ENCODE measurements around the gene BRS3.

BRS3 gene

GRCh38 chrX:136538811-136539210, 51.1 kb downstream of the BRS3 start:
- DNase-seq (ENCODE audit: low read depth): no peak
- TF ChIP-seq, protein P1, sequence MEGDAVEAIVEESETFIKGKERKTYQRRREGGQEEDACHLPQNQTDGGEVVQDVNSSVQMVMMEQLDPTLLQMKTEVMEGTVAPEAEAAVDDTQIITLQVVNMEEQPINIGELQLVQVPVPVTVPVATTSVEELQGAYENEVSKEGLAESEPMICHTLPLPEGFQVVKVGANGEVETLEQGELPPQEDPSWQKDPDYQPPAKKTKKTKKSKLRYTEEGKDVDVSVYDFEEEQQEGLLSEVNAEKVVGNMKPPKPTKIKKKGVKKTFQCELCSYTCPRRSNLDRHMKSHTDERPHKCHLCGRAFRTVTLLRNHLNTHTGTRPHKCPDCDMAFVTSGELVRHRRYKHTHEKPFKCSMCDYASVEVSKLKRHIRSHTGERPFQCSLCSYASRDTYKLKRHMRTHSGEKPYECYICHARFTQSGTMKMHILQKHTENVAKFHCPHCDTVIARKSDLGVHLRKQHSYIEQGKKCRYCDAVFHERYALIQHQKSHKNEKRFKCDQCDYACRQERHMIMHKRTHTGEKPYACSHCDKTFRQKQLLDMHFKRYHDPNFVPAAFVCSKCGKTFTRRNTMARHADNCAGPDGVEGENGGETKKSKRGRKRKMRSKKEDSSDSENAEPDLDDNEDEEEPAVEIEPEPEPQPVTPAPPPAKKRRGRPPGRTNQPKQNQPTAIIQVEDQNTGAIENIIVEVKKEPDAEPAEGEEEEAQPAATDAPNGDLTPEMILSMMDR (IDR thresholded peaks at IDR 0.05; ENCODE audit: low read depth, low read length): no peak
- TF ChIP-seq MYC (IDR thresholded peaks at IDR 0.05; ENCODE audit: low read depth, low read length) (no peak), POLR2A (IDR thresholded peaks at IDR 0.05; ENCODE audit: extremely low read depth, insufficient read length) (no peak), MAX (IDR thresholded peaks at IDR 0.05; ENCODE audit: low read depth, low read length) (no peak)
- H3K4me3 ChIP-seq (ENCODE audit: low read depth, low read length): no peak overlapping the region

DNA sequence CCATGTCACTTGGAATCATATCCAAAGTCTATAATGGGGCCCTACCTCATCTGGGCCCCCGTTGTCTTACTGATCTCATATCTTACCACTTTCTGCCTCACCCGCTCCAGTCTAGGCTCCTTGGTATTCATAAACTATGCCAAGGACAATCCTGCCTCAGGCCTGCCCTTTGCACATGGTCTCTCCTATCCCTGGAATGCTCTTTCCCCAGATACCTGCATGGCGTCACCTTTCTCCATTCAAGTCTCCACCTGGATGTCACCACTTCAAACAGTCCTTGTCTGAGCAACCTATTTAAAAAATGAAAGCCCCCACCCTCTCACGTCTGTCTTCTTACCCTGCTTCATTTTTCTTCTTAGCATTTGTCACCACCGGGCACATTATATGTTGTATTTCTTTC, 52.5 kb downstream of the BRS3 start:
- DNase-seq (ENCODE audit: low read depth): no peak
- no peak overlapping the region for H3K4me3 ChIP-seq (ENCODE audit: low read depth, low read length)
- TF ChIP-seq MAX (IDR thresholded peaks at IDR 0.05; ENCODE audit: low read depth, low read length) (no peak), POLR2A (IDR thresholded peaks at IDR 0.05; ENCODE audit: extremely low read depth, insufficient read length) (no peak), MYC (IDR thresholded peaks at IDR 0.05; ENCODE audit: low read depth, low read length) (no peak)
- TF ChIP-seq, protein P1 (IDR thresholded peaks at IDR 0.05; ENCODE audit: low read depth, low read length): no peak

DNA sequence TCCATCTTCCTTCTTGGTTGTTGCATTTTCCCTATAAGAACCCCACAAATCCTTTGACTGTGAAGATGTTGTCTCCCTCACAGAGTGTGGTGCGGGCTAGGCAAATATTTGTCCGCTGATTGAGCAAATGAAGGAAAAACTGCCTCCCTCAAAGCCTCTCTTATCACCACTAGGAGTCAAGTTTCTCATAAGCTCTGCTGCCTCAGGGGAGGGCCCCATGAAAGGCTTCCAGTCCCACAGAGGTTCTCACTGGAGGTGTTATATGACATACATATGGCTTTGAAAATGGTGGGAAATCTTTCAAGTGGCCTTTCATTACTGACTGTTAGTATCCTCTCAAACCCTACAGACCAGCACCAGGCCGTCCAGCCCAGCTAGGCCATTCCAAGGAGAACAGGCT, 53.5 kb downstream of the BRS3 start:
- no peak overlapping the region for H3K4me3 ChIP-seq (ENCODE audit: low read depth, low read length)
- TF ChIP-seq POLR2A (IDR thresholded peaks at IDR 0.05; ENCODE audit: extremely low read depth, insufficient read length) (no peak), MYC (IDR thresholded peaks at IDR 0.05; ENCODE audit: low read depth, low read length) (no peak), MAX (IDR thresholded peaks at IDR 0.05; ENCODE audit: low read depth, low read length) (no peak)
- TF ChIP-seq, protein P1 (IDR thresholded peaks at IDR 0.05; ENCODE audit: low read depth, low read length): no peak
- DNase-seq (ENCODE audit: low read depth): no peak

DNA sequence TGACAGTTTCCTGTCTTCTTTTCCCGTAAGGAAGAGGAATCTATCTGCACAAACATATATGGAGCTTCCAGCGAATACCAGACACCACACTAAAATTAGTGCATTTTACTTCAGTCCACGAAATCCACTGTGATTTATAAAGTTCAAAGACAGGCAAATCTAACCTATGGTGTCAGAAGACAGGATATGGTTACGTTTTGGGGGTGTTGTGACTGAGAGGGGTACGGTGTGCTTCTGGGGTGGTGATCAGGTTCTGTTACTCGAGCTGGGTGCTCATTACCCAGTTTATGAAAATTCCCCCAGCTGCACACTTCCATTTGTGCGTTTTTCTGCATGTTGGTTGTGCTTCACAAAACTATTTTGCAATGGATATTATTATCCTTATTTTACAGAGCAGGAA, 54.5 kb downstream of the BRS3 start:
- no peak overlapping the region for H3K4me3 ChIP-seq (ENCODE audit: low read depth, low read length)
- DNase-seq (ENCODE audit: low read depth): no peak
- TF ChIP-seq MYC (IDR thresholded peaks at IDR 0.05; ENCODE audit: low read depth, low read length) (no peak), MAX (IDR thresholded peaks at IDR 0.05; ENCODE audit: low read depth, low read length) (no peak), POLR2A (IDR thresholded peaks at IDR 0.05; ENCODE audit: extremely low read depth, insufficient read length) (no peak)
- TF ChIP-seq, protein P1 (IDR thresholded peaks at IDR 0.05; ENCODE audit: low read depth, low read length): no peak

Measured in NB4 (cell line).